Liver (tissue), 9 donors: ENCODE results near the gene MACROH2A1. TPM values are rescaled to one million over a fixed set of nuclear protein-coding genes. Genes with fewer than 3 reads are reported as not detected.

ENCODE experiments used
- DNase-seq: peaks from one replicate; pipeline ENCODE4 v3.0.0-alpha.2; 2017; ENCODE audit warnings: low spot score
- H3K27ac ChIP-seq, 2 donors: one replicate each; pipeline ENCODE4 v1.7.0; 2013; ENCODE audit warnings: inconsistent platforms in 2 of 2, low read length in 2 of 2, control low read depth in 1 of 2, low read depth in 1 of 2, mild to moderate bottlenecking in 1 of 2
- H3K27me3 ChIP-seq, 4 donors: one replicate each; pipeline versions ENCODE4 v1.6.1 to v1.7.0; 2013; ENCODE audit warnings: low read length in 3 of 4, inconsistent platforms in 1 of 4, mild to moderate bottlenecking in 1 of 4, moderate library complexity in 1 of 4; ENCODE audit not compliant: control insufficient read depth in 4 of 4, insufficient read depth in 4 of 4
- H3K36me3 ChIP-seq, 4 donors: one replicate each; pipeline versions ENCODE4 v1.6.1 to v1.7.0; 2013; ENCODE audit warnings: low read length in 3 of 4, mild to moderate bottlenecking in 3 of 4, low read depth in 1 of 4, moderate library complexity in 1 of 4; ENCODE audit not compliant: control insufficient read depth in 4 of 4, insufficient read depth in 3 of 4
- H3K4me1 ChIP-seq, 4 donors: one replicate each; pipeline versions ENCODE4 v1.6.1 to v1.7.0; 2013; ENCODE audit warnings: low read length in 3 of 4, mild to moderate bottlenecking in 3 of 4, moderate library complexity in 1 of 4; ENCODE audit not compliant: control insufficient read depth in 4 of 4, insufficient read depth in 4 of 4
- H3K4me3 ChIP-seq, 3 donors: one replicate each; pipeline versions ENCODE4 v1.6.1 to v1.7.0; 2013; ENCODE audit warnings: low read length in 3 of 3, control low read depth in 1 of 3, low read depth in 1 of 3, mild to moderate bottlenecking in 1 of 3
- H3K9ac ChIP-seq, 2 donors: one replicate each; pipeline ENCODE4 v1.7.0; 2013; ENCODE audit warnings: low read length in 2 of 2, mild to moderate bottlenecking in 2 of 2, moderate library complexity in 2 of 2, control low read depth in 1 of 2, low read depth in 1 of 2
- H3K9me3 ChIP-seq, 4 donors: one replicate each; pipeline versions ENCODE4 v1.6.1 to v1.7.0; 2013; ENCODE audit warnings: low read length in 3 of 4; ENCODE audit not compliant: control insufficient read depth in 4 of 4
- CTCF ChIP-seq: fragments of 150-350 bp; IDR thresholded peaks from 2 replicates; pipeline ENCODE4 v1.5.1; 2017; ENCODE audit warnings: improper control_type of control experiment, low read depth, low read length; ENCODE audit not compliant: missing input control
- EGR1 ChIP-seq, 2 donors: IDR thresholded peaks; 2 replicates each; pipeline ENCODE4 v1.6.1; 2016 to 2018; ENCODE audit warnings: antibody characterized with exemption in 2 of 2, low read depth in 2 of 2
- FOXA1 ChIP-seq: IDR thresholded peaks from 2 replicates; pipeline ENCODE4 v1.6.1; 2016; ENCODE audit warnings: antibody characterized with exemption
- FOXA2 ChIP-seq: IDR thresholded peaks from 2 replicates; pipeline ENCODE4 v1.6.1; 2016; ENCODE audit warnings: antibody characterized with exemption
- GABPA ChIP-seq, 2 donors: IDR thresholded peaks in 1 of 2; conservative IDR thresholded peaks in 1 of 2; 2 replicates each; pipeline ENCODE4 v1.6.1; 2016; ENCODE audit warnings: antibody characterized with exemption in 2 of 2, mild to moderate bottlenecking in 1 of 2, moderate library complexity in 1 of 2
- HNF4A ChIP-seq, 2 donors: conservative IDR thresholded peaks; 2 replicates each; pipeline ENCODE4 v1.6.1; 2016; ENCODE audit warnings: antibody characterized with exemption in 2 of 2, mild to moderate bottlenecking in 2 of 2
- HNF4G ChIP-seq: IDR thresholded peaks from 2 replicates; pipeline ENCODE4 v1.6.1; 2016; ENCODE audit warnings: antibody characterized with exemption
- JUND ChIP-seq, 2 donors: IDR thresholded peaks; 2 replicates each; pipeline ENCODE4 v1.6.1; 2016; ENCODE audit warnings: antibody characterized with exemption in 2 of 2
- NR2F2 ChIP-seq: IDR thresholded peaks from 2 replicates; pipeline ENCODE4 v1.6.1; 2016; ENCODE audit warnings: antibody characterized with exemption
- RAD21 ChIP-seq, 2 donors: IDR thresholded peaks; 2 replicates each; pipeline ENCODE4 v1.6.1; 2016; ENCODE audit warnings: antibody characterized with exemption in 2 of 2, mild to moderate bottlenecking in 2 of 2
- RXRA ChIP-seq, 2 donors: IDR thresholded peaks; 2 replicates each; pipeline ENCODE4 v1.6.1; 2017 to 2018; ENCODE audit warnings: antibody characterized with exemption in 2 of 2, mild to moderate bottlenecking in 1 of 2
- SP1 ChIP-seq: IDR thresholded peaks from 2 replicates; pipeline ENCODE4 v1.6.1; 2018; ENCODE audit warnings: antibody characterized with exemption, mild to moderate bottlenecking
- YY1 ChIP-seq: IDR thresholded peaks from 2 replicates; pipeline ENCODE4 v1.6.1; 2016; ENCODE audit warnings: antibody characterized with exemption, mild to moderate bottlenecking
- WGBS: extraction: QIAGEN DNeasy Blood & Tissue Kit; methylation state at CpG from one replicate; pipeline ENCODE4 v1.1.7; 2013; 5-methylcytosine and 5-hydroxymethylcytosine counted together
- polyA plus RNA-seq, 2 donors: library from polyadenylated mRNA; stranded (reverse) in 1 of 2; unstranded in 1 of 2; fragments of 200-250 nt in 1 of 2; fragments of >200 nt in 1 of 2; fragmentation: Nextera tagmentation in 1 of 2; extraction: Ambion mirVana in 1 of 2; gene quantifications; one replicate each; pipeline versions ENCODE4 v1.2.1 to v1.2.3, GENCODE V29; 2013 to 2015
- total RNA-seq, 2 donors: library from RNA; depleted of rRNA; stranded (reverse); fragments of >200 nt; gene quantifications; one replicate each; pipeline ENCODE4 v1.2.3, GENCODE V29; 2014
- TF ChIP-seq, protein P1 (sequence below): IDR thresholded peaks from 2 replicates; pipeline ENCODE4 v1.6.1; 2016; ENCODE audit warnings: antibody characterized with exemption, mild to moderate bottlenecking
- TF ChIP-seq, protein P2 (sequence below): IDR thresholded peaks from 2 replicates; pipeline ENCODE4 v1.6.1; 2016; ENCODE audit warnings: antibody characterized with exemption
- TF ChIP-seq, protein P3 (sequence below): IDR thresholded peaks from 2 replicates; pipeline ENCODE4 v1.6.1; 2016; ENCODE audit warnings: antibody characterized with exemption
- TF ChIP-seq, protein P4 (sequence below): IDR thresholded peaks from 2 replicates; pipeline ENCODE4 v1.6.1; 2016; ENCODE audit warnings: antibody characterized with exemption
- donor health status: healthy.
- donor health status: healthy.
- donor health status: healthy.
- donor health status: healthy.
- donor health status: healthy.

MACROH2A1 gene
- total and polyA plus RNA-seq, 4 donors = 33.7 to 113 (median 62.7) TPM

GRCh38 chr5:135343413-135343812 is 55.6 kb downstream of the MACROH2A1 start:
- TF ChIP-seq FOXA2 (no peak), CTCF (no peak), FOXA1 (no peak), JUND (IDR thresholded peaks at IDR 0.05) (no peak), HNF4A (conservative IDR thresholded peaks at IDR 0.05) (no peak), NR2F2 (no peak)
- TF ChIP-seq, protein P1, sequence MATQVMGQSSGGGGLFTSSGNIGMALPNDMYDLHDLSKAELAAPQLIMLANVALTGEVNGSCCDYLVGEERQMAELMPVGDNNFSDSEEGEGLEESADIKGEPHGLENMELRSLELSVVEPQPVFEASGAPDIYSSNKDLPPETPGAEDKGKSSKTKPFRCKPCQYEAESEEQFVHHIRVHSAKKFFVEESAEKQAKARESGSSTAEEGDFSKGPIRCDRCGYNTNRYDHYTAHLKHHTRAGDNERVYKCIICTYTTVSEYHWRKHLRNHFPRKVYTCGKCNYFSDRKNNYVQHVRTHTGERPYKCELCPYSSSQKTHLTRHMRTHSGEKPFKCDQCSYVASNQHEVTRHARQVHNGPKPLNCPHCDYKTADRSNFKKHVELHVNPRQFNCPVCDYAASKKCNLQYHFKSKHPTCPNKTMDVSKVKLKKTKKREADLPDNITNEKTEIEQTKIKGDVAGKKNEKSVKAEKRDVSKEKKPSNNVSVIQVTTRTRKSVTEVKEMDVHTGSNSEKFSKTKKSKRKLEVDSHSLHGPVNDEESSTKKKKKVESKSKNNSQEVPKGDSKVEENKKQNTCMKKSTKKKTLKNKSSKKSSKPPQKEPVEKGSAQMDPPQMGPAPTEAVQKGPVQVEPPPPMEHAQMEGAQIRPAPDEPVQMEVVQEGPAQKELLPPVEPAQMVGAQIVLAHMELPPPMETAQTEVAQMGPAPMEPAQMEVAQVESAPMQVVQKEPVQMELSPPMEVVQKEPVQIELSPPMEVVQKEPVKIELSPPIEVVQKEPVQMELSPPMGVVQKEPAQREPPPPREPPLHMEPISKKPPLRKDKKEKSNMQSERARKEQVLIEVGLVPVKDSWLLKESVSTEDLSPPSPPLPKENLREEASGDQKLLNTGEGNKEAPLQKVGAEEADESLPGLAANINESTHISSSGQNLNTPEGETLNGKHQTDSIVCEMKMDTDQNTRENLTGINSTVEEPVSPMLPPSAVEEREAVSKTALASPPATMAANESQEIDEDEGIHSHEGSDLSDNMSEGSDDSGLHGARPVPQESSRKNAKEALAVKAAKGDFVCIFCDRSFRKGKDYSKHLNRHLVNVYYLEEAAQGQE = no peak
- TF ChIP-seq, protein P2, sequence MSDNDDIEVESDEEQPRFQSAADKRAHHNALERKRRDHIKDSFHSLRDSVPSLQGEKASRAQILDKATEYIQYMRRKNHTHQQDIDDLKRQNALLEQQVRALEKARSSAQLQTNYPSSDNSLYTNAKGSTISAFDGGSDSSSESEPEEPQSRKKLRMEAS = no peak
- no peak overlapping the region for H3K27ac ChIP-seq
- 88% methylated on average over 10 of the region's 10 CpGs for WGBS

GRCh38 chr5:135342551-135342875 is 56.5 kb downstream of the MACROH2A1 start:
- Histone ChIP-seq H3K27me3 (no peaks in the 10 kb centered on the region), H3K4me1 (no peaks in the 10 kb centered on the region), H3K36me3 (peaks cover 8 to 85% (median 50%) of the 10 kb centered on the region in 4 donors), H3K9ac (no peak overlapping the region), H3K27ac (no peak overlapping the region), H3K9me3 (no peaks in the 10 kb centered on the region), H3K4me3 (no peak overlapping the region)
- TF ChIP-seq SP1 (no peak), RAD21 (IDR thresholded peaks at IDR 0.05) (no peak), YY1 (no peak), JUND (IDR thresholded peaks at IDR 0.05) (no peak), FOXA2 (no peak), HNF4A (conservative IDR thresholded peaks at IDR 0.05) (no peak), GABPA (IDR thresholded peaks at IDR 0.05 in 1 of 2, conservative IDR thresholded peaks at IDR 0.05 in 1 of 2) (no peak), CTCF (no peak), RXRA (IDR thresholded peaks at IDR 0.05) (no peak), HNF4G (no peak), NR2F2 (no peak), EGR1 (IDR thresholded peaks at IDR 0.05; ENCODE audit: low read depth in 2 of 2) (no peak)
- TF ChIP-seq, protein P3, sequence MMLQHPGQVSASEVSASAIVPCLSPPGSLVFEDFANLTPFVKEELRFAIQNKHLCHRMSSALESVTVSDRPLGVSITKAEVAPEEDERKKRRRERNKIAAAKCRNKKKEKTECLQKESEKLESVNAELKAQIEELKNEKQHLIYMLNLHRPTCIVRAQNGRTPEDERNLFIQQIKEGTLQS = no peak
- TF ChIP-seq, protein P1 = no peak
- TF ChIP-seq, protein P4, sequence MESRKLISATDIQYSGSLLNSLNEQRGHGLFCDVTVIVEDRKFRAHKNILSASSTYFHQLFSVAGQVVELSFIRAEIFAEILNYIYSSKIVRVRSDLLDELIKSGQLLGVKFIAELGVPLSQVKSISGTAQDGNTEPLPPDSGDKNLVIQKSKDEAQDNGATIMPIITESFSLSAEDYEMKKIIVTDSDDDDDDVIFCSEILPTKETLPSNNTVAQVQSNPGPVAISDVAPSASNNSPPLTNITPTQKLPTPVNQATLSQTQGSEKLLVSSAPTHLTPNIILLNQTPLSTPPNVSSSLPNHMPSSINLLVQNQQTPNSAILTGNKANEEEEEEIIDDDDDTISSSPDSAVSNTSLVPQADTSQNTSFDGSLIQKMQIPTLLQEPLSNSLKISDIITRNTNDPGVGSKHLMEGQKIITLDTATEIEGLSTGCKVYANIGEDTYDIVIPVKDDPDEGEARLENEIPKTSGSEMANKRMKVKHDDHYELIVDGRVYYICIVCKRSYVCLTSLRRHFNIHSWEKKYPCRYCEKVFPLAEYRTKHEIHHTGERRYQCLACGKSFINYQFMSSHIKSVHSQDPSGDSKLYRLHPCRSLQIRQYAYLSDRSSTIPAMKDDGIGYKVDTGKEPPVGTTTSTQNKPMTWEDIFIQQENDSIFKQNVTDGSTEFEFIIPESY = no peak
- TF ChIP-seq, protein P2 = no peak
- DNase-seq = no peak
- WGBS = 96% methylated on average over 4 of the region's 4 CpGs

More at GRCh38 chr5:135343413-135343812, 55.6 kb downstream of the MACROH2A1 start:
- no peaks in the 10 kb centered on the region for H3K9me3 ChIP-seq
- no peaks in the 10 kb centered on the region for H3K27me3 ChIP-seq
- H3K4me3 ChIP-seq = no peak overlapping the region
- H3K4me1 ChIP-seq = no peaks in the 10 kb centered on the region
- H3K9ac ChIP-seq = no peak overlapping the region
- DNase-seq = no peak
- H3K36me3 ChIP-seq = peaks cover 4 to 77% (median 47%) of the 10 kb centered on the region in 4 donors
